Femur (tissue), 1 donor: Measurements from ENCODE around the gene FAAP24.
"Not testable (repeated sequence)": the region's sequence is repeated elsewhere in the genome, so short reads cannot be mapped to it uniquely, and the experiment has no call there.

ENCODE experiments used
- DNase-seq: peaks from one replicate; pipeline ENCODE4 v3.0.0-alpha.2; 2017

The FAAP24 gene

GRCh38 chr19:33000510-33000909 is 28.5 kb downstream of the FAAP24 start:
- DNase-seq = no peak

- DNase-seq = no peak
Measured at GRCh38 chr19:33000910-33001309, 28.9 kb downstream of the FAAP24 start.

- not testable (repeated sequence) for DNase-seq
Measured at GRCh38 chr19:33002126-33002865, 30.3 kb downstream of the FAAP24 start.

- not testable (repeated sequence) for DNase-seq
Measured at GRCh38 chr19:33003424-33004024, 31.5 kb downstream of the FAAP24 start.

DNA sequence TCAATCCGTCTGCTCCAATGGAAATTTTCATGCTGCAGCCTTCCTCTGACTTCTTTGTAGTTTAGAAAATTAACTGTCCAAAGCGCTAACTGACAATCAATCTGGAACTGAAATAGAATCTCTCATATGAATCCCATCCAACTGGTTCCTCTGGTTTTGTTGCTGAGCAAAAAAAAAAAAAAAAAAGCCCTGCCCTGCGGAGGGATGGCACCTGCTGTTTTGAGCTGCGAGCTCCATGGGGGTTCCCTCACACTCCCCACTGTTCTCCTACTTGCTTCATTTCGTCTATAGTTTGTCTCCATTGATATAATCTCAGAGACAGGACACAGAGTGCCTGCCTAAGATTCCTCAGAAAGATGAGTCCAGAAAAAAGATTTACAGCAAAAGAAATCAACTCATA is 33.4 kb downstream of the FAAP24 start:
- no peak for DNase-seq

GRCh38 chr19:33008738-33009137 is 36.7 kb downstream of the FAAP24 start:
- no peak for DNase-seq

DNA sequence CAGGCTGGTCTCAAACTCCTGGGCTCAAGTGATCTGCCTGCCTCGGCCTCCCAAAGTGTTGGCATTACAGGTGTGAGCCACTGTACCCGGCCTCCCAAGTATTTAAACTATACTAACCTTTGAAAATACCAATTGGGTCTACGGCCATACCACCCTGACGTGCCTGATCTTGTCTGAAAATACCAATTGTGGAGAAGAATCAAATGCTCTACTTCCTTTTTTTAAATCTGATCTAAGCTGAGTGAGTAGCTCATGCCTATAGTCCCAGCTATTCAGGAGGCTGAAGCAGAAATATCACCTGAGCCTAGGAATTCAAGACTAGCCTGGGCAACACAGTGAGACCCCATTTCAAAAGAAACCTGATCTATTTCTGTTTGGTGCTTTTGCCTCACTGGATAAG is 38.8 kb downstream of the FAAP24 start:
- not testable (repeated sequence) for DNase-seq

- no peak for DNase-seq
Measured at GRCh38 chr19:33022472-33023116, 50.6 kb downstream of the FAAP24 start.

- DNase-seq = no peak
Measured at GRCh38 chr19:33024398-33024797, 52.4 kb downstream of the FAAP24 start.

DNA sequence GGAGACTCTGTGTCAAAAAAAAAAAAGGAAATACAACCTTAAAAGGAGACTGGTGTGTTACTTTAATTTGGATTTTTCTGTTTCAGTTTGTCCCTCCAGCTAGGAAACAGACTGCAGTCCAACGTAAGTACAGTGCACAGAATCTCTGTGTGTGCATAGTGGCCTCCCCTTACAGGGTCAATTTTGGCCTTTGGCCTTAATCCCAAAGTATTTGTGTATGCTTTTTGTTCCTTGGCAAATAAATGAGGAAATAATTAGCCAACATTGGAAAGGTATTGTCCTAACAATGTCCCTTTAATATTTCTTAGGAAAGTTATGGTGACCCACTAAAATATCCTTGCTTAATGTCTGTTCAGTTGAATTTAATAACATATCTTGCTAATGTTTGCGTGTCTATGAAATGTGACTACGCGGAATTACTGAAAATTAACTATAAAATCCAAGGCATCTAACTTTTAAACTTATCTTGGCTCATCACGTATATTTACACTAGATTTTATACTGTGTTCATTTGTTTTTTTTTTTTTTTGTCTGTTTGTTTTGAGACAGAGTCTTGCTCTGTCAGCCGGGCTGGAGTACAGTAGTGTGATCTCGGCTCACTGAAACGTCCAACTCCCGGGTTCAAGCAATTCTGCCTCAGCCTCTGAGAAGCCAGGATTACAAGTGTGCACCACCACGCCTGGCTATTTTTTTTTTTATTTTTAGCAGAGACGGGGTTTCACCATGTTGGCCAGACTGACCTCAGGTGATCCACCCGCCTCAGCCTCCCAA is 53.6 kb downstream of the FAAP24 start:
- DNase-seq = not testable (repeated sequence)

GRCh38 chr19:33026602-33027001 is 54.6 kb downstream of the FAAP24 start:
- DNase-seq = not testable (repeated sequence)
